Nephron (organoid): ENCODE data around the gene CCDC107.

Experiments used
- H3K27ac Mint-ChIP-seq, 3 experiments: 2 replicates each; pipeline ENCODE4 v1.8.0; 2020; ENCODE audit warnings: mixed read lengths in 3 of 3, mild to moderate bottlenecking in 2 of 3, moderate library complexity in 1 of 3
- H3K27me3 Mint-ChIP-seq: 2 replicates; pipeline ENCODE4 v1.8.0; 2021; ENCODE audit warnings: low read depth, mild to moderate bottlenecking, moderate library complexity, mixed read lengths
- H3K36me3 Mint-ChIP-seq: 2 replicates; pipeline ENCODE4 v1.8.0; 2020; ENCODE audit warnings: low read depth, mixed read lengths
- H3K4me1 Mint-ChIP-seq: 2 replicates; pipeline ENCODE4 v1.8.0; 2020; ENCODE audit warnings: mixed read lengths
- H3K4me3 Mint-ChIP-seq, 3 experiments: 2 replicates each; pipeline ENCODE4 v1.8.0; 2020; ENCODE audit warnings: mild to moderate bottlenecking in 3 of 3, mixed read lengths in 3 of 3, moderate library complexity in 2 of 3
- H3K9me3 Mint-ChIP-seq: 2 replicates; pipeline ENCODE4 v1.8.0; 2020; ENCODE audit warnings: mixed read lengths
- CTCF ChIP-seq, 3 experiments: fragments of 200-600 bp; sonication (generic); IDR thresholded peaks; one replicate each; pipeline ENCODE4 v1.5.0; 2021; ENCODE audit warnings: antibody characterized with exemption in 3 of 3; ENCODE audit not compliant: unreplicated experiment in 3 of 3

Gene CCDC107

GRCh38 chr9:35685506-35685905 is 27.4 kb downstream of the CCDC107 start:
- peaks cover 61% of the 10 kb centered on the region for H3K4me1 Mint-ChIP-seq
- H3K9me3 Mint-ChIP-seq: no peaks in the 10 kb centered on the region
- peak overlapping the region in 1 of 3 experiments; percentile 42 for H3K4me3 Mint-ChIP-seq
- H3K27me3 Mint-ChIP-seq: peaks cover 3% of the 10 kb centered on the region
- H3K36me3 Mint-ChIP-seq: peaks cover 43% of the 10 kb centered on the region
- no peak for TF ChIP-seq CTCF (IDR thresholded peaks at IDR 0.05; ENCODE audit: unreplicated experiment in 3 of 3)
- H3K27ac Mint-ChIP-seq: no peak overlapping the region

- Mint-ChIP-seq H3K27ac (peak overlapping the region; percentile 65 to 76 (median 69)), H3K36me3 (peaks cover 43% of the 10 kb centered on the region), H3K4me1 (peaks cover 60% of the 10 kb centered on the region), H3K27me3 (peaks cover 3% of the 10 kb centered on the region), H3K4me3 (peak overlapping the region; percentile 69 to 100 (median 95)), H3K9me3 (no peaks in the 10 kb centered on the region)
- TF ChIP-seq CTCF (IDR thresholded peaks at IDR 0.05; ENCODE audit: unreplicated experiment in 3 of 3): no peak
Observed at GRCh38 chr9:35686222-35687203, 28.4 kb downstream of the CCDC107 start.

GRCh38 chr9:35687306-35687705 is 29.2 kb downstream of the CCDC107 start:
- Mint-ChIP-seq H3K9me3 (no peaks in the 10 kb centered on the region), H3K36me3 (peaks cover 37% of the 10 kb centered on the region), H3K27ac (peak overlapping the region; percentile 65 to 90 (median 76)), H3K4me3 (peak overlapping the region; percentile 69 to 100 (median 95)), H3K4me1 (peaks cover 61% of the 10 kb centered on the region), H3K27me3 (peaks cover 3% of the 10 kb centered on the region)
- TF ChIP-seq CTCF (IDR thresholded peaks at IDR 0.05; ENCODE audit: unreplicated experiment in 3 of 3): no peak

- TF ChIP-seq CTCF (IDR thresholded peaks at IDR 0.05; ENCODE audit: unreplicated experiment in 3 of 3): no peak
- Mint-ChIP-seq H3K27me3 (peaks cover 3% of the 10 kb centered on the region), H3K4me3 (peak overlapping the region; percentile 94 to 100 (median 95)), H3K27ac (peak overlapping the region; percentile 65 to 96 (median 79)), H3K36me3 (peaks cover 29% of the 10 kb centered on the region), H3K9me3 (no peaks in the 10 kb centered on the region), H3K4me1 (peaks cover 56% of the 10 kb centered on the region)
Observed at GRCh38 chr9:35687972-35688557, 30.0 kb downstream of the CCDC107 start.

- TF ChIP-seq CTCF (IDR thresholded peaks at IDR 0.05; ENCODE audit: unreplicated experiment in 3 of 3): no peak
- Mint-ChIP-seq H3K9me3 (no peaks in the 10 kb centered on the region), H3K4me1 (peaks cover 49% of the 10 kb centered on the region), H3K36me3 (peaks cover 21% of the 10 kb centered on the region), H3K27ac (peak overlapping the region; percentile 65 to 96 (median 93)), H3K4me3 (peak overlapping the region; percentile 94 to 100 (median 95)), H3K27me3 (peaks cover 3% of the 10 kb centered on the region)
Observed at GRCh38 chr9:35688558-35689541, 30.8 kb downstream of the CCDC107 start.
